ENCODE results near the gene TUFT1. TPM values are rescaled to one million over a fixed set of nuclear protein-coding genes. Genes with fewer than 3 reads are reported as not detected.
"Not testable (repeated sequence)": the region's sequence is repeated elsewhere in the genome, so short reads cannot be mapped to it uniquely, and the experiment has no call there.

Gene TUFT1
- total RNA-seq, 1 donor from 2014 or later = 3.6 TPM

GRCh38 chr1:151618470-151618869, 78.4 kb downstream of the TUFT1 start:
- DNase-seq = no peak
- no peaks in the 10 kb centered on the region for H3K9me3 ChIP-seq (replicated peaks)
- H3K27me3 ChIP-seq (ENCODE audit: low read depth) = no peaks in the 10 kb centered on the region
- no peak overlapping the region for H3K27ac ChIP-seq (replicated peaks)
- TF ChIP-seq, protein P1, sequence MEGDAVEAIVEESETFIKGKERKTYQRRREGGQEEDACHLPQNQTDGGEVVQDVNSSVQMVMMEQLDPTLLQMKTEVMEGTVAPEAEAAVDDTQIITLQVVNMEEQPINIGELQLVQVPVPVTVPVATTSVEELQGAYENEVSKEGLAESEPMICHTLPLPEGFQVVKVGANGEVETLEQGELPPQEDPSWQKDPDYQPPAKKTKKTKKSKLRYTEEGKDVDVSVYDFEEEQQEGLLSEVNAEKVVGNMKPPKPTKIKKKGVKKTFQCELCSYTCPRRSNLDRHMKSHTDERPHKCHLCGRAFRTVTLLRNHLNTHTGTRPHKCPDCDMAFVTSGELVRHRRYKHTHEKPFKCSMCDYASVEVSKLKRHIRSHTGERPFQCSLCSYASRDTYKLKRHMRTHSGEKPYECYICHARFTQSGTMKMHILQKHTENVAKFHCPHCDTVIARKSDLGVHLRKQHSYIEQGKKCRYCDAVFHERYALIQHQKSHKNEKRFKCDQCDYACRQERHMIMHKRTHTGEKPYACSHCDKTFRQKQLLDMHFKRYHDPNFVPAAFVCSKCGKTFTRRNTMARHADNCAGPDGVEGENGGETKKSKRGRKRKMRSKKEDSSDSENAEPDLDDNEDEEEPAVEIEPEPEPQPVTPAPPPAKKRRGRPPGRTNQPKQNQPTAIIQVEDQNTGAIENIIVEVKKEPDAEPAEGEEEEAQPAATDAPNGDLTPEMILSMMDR (IDR thresholded peaks at IDR 0.05; ENCODE audit: borderline replicate concordance) = no peak
- peaks cover 49% of the 10 kb centered on the region for H3K4me1 ChIP-seq
- H3K36me3 ChIP-seq = no peaks in the 10 kb centered on the region
- intact Hi-C loops (cut with micrococcal nuclease) = no loop called here
- no peak overlapping the region for H3K4me3 ChIP-seq

DNA sequence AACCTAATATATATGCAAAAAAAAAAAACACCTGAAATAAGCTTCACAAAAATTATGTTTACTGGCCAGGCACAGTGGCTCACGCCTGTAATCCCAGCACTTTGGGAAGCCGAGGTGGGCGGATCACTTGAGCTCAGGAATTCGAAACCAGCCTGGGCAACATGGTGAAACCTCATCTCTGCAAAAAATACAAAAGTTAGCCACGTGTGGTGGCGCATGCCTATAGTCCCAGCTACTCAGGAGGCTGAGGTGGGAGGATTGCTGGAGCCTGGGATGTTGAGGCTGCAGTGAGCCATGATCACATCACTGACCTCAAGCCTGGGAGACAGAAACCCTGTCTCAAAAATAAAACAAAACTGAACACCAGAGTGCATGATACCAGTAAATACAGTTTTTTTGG, 78.9 kb downstream of the TUFT1 start:
- DNase-seq; intact Hi-C loops (cut with micrococcal nuclease); H3K9me3 ChIP-seq (replicated peaks); H3K36me3 ChIP-seq; H3K27me3 ChIP-seq (ENCODE audit: low read depth); H3K4me3 ChIP-seq: not testable (repeated sequence)
- H3K27ac ChIP-seq (replicated peaks) = peak overlapping the region; percentile 56
- H3K4me1 ChIP-seq = peaks cover 44% of the 10 kb centered on the region

DNA sequence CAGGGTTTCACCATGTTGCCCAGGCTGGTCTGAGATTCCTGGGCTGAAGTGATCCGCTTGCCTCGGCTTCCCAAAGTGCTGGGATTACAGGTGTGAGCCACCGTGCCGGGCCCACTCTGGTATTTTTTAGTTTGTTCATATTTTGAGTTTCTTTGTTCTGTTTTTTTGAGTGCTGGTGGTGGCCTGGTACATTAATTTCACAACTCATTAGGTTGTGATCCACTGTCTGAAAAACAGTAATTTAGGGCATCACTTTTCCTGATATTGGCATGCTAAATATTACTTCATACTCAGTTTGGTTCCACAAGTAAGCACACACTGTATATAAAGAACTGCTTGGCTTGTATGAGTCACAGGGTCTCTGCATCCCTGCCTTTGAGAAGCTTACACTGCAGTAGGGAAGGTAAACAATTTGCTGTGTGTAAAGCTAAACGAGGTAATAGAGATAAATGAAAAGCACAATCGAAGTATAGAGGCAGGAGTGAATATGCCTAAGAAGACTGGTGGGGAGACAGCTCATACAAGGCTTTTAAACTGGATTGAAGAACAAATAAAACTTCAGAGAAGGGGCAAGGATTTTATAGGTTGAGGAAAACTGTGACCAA, 79.5 kb downstream of the TUFT1 start:
- peak overlapping the region; percentile 56 for H3K27ac ChIP-seq (replicated peaks)
- peaks cover 42% of the 10 kb centered on the region for H3K4me1 ChIP-seq
- no peak overlapping the region for H3K4me3 ChIP-seq
- intact Hi-C loops (cut with micrococcal nuclease) = no loop called here
- TF ChIP-seq, protein P1 (IDR thresholded peaks at IDR 0.05; ENCODE audit: borderline replicate concordance) = no peak
- no peaks in the 10 kb centered on the region for H3K36me3 ChIP-seq
- H3K9me3 ChIP-seq (replicated peaks) = no peaks in the 10 kb centered on the region
- DNase-seq = no peak
- H3K27me3 ChIP-seq (ENCODE audit: low read depth) = no peaks in the 10 kb centered on the region

DNA sequence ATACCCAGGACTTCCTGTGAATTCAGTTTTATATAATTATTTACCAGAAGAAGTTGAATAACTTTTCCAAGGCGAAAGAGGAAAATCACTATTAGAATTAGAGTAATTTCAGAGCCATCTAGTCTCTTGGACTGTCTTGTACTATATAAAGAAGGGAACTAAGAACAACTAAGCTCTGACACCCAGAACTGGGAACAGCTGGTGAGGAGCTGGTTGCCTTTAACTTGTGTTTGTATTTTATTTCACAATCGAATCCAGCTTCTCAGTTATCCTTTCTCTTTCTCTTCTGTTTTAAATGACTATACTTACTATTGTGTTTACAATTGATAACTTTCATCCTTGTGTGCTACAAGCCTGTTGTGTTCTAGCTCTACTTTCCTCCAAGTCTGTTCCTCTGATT, 80.2 kb downstream of the TUFT1 start:
- Histone ChIP-seq H3K27ac (replicated peaks) (peak overlapping the region; percentile 56), H3K4me1 (peaks cover 37% of the 10 kb centered on the region), H3K9me3 (replicated peaks) (no peaks in the 10 kb centered on the region), H3K27me3 (ENCODE audit: low read depth) (no peaks in the 10 kb centered on the region), H3K4me3 (no peak overlapping the region), H3K36me3 (no peaks in the 10 kb centered on the region)
- DNase-seq = no peak
- TF ChIP-seq, protein P1 (IDR thresholded peaks at IDR 0.05; ENCODE audit: borderline replicate concordance) = no peak
- intact Hi-C loops (cut with micrococcal nuclease) = no loop called here

DNA sequence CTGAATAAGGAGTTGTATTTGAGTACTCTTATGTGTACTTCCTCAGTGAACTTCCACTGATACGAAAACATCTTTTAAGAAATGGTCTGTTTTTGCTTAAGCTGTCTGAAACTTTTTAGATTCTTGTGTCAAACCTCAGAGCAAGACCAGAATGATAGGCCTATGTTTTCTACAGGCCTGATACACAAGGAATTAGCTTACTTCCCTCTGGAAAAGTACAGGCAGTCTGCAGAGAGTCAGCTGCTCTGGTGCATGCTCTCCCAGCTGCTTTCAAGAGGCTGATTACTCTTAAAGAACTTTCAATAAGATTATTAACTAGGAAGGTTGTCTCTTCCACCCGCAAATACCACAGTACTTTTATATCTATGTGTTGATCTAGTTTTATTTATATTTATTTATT, 81.2 kb downstream of the TUFT1 start:
- no peaks in the 10 kb centered on the region for H3K27me3 ChIP-seq (ENCODE audit: low read depth)
- peak overlapping the region; percentile 56 for H3K27ac ChIP-seq (replicated peaks)
- no peaks in the 10 kb centered on the region for H3K9me3 ChIP-seq (replicated peaks)
- intact Hi-C loops (cut with micrococcal nuclease) = no loop called here
- no peaks in the 10 kb centered on the region for H3K36me3 ChIP-seq
- peaks cover 34% of the 10 kb centered on the region for H3K4me1 ChIP-seq
- H3K4me3 ChIP-seq = no peak overlapping the region
- no peak for DNase-seq
- TF ChIP-seq, protein P1 (IDR thresholded peaks at IDR 0.05; ENCODE audit: borderline replicate concordance) = no peak

GRCh38 chr1:151624783-151625182, 84.7 kb downstream of the TUFT1 start:
- Histone ChIP-seq H3K27me3 (ENCODE audit: low read depth) (no peaks in the 10 kb centered on the region), H3K36me3 (peaks cover 9% of the 10 kb centered on the region), H3K27ac (replicated peaks) (no peak overlapping the region), H3K9me3 (replicated peaks) (no peaks in the 10 kb centered on the region), H3K4me3 (no peak overlapping the region), H3K4me1 (peaks cover 25% of the 10 kb centered on the region)
- TF ChIP-seq, protein P1 (IDR thresholded peaks at IDR 0.05; ENCODE audit: borderline replicate concordance) = no peak
- intact Hi-C loops (cut with micrococcal nuclease) = no loop called here
- DNase-seq = no peak
